Measurements from ENCODE around the gene LRP2BP. TPM values are rescaled to one million over a fixed set of nuclear protein-coding genes. Genes with fewer than 3 reads are reported as not detected.
"Not testable (repeated sequence)": the region's sequence is repeated elsewhere in the genome, so short reads cannot be mapped to it uniquely, and the experiment has no call there.

LRP2BP gene
- polyA plus RNA-seq, 1 donor: 6.9 TPM

DNA sequence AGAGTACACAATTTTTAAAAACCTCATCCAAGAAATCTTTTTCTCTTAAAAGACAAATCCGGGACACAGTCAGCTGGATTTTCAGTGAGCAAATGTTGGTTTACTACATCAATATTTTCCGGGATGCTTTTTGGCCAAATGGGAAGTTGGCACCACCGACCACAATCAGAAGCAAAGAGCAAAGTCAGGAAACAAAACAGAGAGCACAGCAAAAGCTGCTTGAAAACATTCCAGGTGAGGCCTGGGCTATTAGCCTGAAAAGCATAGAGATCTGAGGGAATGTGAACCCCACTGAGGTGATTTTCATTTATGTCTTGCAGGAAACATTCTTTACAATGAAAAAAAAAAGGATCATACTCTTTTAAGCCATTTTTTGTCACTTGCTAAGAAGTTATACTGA is 33.9 kb downstream of the LRP2BP start:
- DNase-seq: no peak

DNA sequence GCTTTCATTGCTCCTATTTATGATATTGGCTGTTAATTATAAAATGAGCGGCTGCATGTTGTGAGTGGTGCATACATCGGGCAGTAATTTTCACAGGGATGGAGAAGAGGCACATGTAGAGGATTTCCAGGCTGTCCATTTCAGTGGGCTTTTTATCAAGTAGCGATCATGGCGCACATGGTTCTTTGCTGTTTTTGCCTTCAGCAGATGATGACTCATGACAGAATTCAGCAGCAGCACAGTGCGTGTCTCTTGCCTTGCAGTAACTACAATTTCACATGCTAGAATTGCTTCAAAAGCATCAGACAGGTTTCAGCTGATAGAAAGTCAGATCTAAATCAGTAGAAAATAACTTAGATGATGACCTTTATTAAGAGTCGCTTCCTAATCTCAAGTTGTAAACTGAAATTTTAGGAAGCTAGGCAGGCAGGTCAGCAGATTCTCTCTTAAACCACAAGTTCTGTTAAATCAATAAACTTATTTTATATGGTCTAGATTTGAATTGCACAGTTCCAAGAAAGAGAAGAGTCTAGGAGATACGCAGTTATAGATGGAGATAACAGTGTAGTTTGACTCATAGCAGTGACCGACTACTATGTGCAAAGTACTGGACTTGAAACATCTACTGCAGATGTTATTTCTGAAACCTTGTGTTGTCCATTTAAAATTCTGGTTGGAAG is 35.8 kb downstream of the LRP2BP start:
- no peak for DNase-seq

DNA sequence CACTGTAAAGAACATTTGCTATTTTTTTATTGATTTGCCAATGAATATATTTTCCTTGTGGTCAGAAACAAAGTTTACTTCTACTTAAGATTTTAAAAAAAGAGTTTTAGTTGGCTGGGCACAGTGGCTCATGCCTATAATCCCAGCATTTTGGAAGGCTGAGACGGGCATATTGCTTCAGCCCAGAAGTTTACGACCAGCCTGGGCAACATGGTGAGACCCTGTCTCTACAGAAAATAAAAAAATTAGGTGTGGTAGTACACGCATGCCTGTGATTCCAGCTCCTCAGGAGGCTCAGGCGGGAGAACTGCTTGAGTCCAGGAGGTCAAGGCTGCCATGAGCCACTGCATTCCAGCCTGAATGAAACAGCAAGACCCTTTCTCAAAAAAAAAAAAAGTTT is 36.8 kb downstream of the LRP2BP start:
- no peak for DNase-seq

- no peak for DNase-seq
Observed at GRCh38 chr4:185358514-185358913, 37.2 kb downstream of the LRP2BP start.

- DNase-seq: no peak
Observed at GRCh38 chr4:185357733-185358440, 37.8 kb downstream of the LRP2BP start.

- no peak for DNase-seq
Observed at GRCh38 chr4:185357211-185357610, 38.5 kb downstream of the LRP2BP start.

DNA sequence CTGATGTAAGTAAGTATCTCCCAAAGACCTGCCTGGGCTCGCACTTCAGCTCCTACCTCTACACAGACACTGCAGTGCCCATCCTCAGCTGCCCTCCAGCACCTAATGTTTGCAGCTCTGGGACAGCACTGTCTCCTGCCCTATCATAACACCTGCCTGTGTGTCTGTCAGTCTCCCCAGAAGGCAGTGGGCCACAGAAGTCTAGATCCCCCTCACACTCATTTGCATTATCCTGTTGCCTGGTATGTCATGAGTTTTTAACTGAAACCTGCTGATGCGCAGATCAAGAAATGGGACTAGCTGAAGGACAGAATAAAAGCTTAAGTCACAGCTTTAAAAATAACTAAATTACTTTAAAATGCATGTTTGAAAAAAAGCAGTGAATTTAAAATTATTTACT is 43.0 kb downstream of the LRP2BP start:
- no peak for DNase-seq

- no peak for DNase-seq
Observed at GRCh38 chr4:185352202-185352601, 43.5 kb downstream of the LRP2BP start.

- DNase-seq: no peak
Observed at GRCh38 chr4:185351691-185352090, 44.0 kb downstream of the LRP2BP start.

- DNase-seq: no peak
Observed at GRCh38 chr4:185346975-185347601, 48.6 kb downstream of the LRP2BP start.

DNA sequence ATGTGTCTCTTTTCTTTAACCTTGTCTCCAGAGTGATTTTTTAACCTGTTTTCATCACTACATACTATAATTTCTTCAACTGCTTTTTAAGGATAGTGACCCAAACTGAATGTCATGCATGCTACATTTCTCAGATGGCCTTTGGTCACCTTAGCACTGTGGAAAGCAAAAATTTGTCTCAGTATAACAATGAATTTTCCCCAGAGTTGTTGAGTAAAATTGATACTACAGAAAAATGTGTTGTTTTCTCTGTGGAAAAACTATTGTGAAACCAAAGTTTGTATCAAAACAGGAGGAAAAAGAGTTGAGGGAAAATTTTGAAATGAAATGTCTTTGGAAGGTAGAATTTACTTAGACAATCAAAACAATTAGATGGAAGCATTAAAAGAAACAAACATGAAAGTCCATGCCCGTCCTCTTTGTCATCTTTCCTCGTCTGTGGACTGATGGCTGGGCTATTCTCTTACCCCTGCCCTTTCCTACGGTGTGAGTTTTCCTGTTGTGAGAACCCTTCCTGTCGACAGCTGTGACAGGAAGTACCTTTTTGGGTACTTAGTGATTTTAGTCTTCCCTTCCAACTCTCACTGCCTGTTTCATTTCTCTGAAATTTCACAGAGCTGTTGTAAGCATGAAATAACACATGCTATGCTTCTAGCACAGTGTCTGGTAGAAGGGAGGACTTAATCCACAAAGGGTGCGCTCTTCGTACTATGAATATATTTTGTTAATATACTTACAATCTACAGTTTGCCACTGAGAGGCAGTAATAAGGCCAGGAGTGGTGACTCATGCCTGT is 50.8 kb downstream of the LRP2BP start:
- no peak for DNase-seq

DNA sequence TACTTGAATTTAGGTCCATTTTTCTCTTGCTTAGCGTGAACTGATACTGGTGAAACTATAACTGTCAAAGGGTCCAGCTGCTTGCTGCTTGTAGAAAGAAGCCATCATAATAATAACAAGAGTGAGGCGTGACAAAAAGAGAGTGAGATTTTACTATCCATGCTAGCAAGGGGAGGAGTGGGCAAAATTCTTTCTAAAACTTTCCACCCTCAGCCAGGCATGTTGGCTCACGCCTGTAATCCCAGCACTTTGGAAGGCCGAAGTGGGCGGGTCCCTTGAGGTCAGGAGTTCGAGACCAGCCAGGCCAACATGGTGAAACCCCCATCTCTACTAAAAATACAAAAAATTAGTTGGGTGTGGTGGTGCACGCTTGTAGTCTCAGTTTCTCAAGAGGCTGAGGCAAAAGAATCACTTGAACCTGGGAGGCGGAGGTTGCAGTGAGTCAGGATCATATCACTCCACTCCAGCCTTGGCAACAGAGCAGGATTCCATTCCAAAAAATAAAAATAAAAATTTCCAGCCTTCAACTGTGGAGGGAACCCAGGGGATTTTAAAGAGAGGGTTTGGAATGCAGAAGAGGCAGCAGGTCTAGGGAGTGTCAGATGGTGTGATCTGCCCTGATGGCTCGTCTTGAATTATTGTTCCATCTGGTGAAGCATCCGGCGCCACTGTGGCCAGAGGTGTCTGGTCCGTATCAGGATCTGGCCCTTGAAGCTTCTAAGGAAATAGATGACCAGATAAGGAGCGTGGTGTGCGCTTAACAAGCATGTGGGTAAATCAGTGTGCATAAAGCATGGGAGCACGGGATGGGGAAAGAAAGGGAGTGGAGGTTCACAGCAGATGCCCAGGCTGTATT is 51.8 kb downstream of the LRP2BP start:
- peak; percentile 27 for DNase-seq

GRCh38 chr4:185341841-185342240 is 53.9 kb downstream of the LRP2BP start:
- DNase-seq: no peak

- no peak for DNase-seq
Observed at GRCh38 chr4:185341377-185341776, 54.3 kb downstream of the LRP2BP start.

GRCh38 chr4:185339941-185340340 is 55.8 kb downstream of the LRP2BP start:
- no peak for DNase-seq

- DNase-seq: no peak
Observed at GRCh38 chr4:185335579-185335978, 60.1 kb downstream of the LRP2BP start.

GRCh38 chr4:185334326-185334725 is 61.4 kb downstream of the LRP2BP start:
- no peak for DNase-seq

GRCh38 chr4:185332575-185333464 is 62.9 kb downstream of the LRP2BP start:
- DNase-seq: no peak

GRCh38 chr4:185329879-185330510 is 65.7 kb downstream of the LRP2BP start:
- DNase-seq: not testable (repeated sequence)

DNA sequence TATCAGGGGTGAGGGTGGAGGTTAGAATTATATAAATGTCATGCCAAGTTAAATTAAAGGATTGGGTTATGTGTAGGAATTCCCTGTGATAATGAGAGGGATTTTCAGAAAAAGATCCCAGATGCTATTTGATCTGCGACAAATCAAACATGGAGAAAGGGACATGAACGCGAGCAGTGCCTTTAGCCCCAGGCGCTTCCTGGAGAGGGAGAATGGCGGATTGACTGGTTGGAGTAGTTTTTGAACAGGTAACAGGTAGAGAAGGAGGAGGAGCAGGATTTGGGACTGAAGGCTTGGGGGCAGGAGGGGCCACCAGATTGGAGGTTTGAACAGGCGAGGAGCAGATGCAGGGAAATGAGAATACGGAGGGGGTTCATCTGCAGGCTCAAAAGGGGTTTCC is 67.1 kb downstream of the LRP2BP start:
- no peak for DNase-seq

Data from left kidney (tissue), 2 donors.